GM12891 (cell line): ENCODE results near the gene SEZ6.

Experiments used
- POLR2A ChIP-seq: IDR thresholded peaks from 2 replicates; pipeline ENCODE4 v1.6.1; 2011; ENCODE audit warnings: low read depth, low read length, control low read depth
- POLR2AphosphoS5 ChIP-seq: IDR thresholded peaks from 2 replicates; pipeline ENCODE4 v1.6.1; 2011; ENCODE audit warnings: low read depth, low read length, control low read depth
- SPI1 ChIP-seq: IDR thresholded peaks from 2 replicates; pipeline ENCODE4 v1.6.1; 2011; ENCODE audit warnings: low read depth, low read length, control low read depth

DNA sequence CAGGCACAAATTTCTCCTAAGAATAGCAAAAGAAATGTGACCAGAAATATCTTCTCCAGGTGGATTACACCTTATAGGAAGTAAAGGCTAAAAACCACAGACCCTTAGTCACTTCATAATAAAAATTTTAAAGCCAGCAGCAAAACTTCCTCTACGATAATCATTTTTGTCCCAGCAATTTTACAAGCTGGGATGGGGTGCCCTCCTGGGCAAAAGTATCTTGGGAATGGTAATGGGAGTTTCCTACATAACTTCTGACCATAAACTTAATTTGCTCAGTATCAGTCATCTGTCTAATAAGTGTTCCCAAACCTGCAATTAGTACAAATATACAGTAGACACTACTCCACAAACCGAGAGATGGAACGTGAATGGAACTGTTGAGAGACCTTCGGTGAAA is 57.5 kb downstream of the SEZ6 start:
- TF ChIP-seq POLR2AphosphoS5 (no peak), SPI1 (no peak), POLR2A (no peak)
